ENCODE data around the gene NCAPG2. TPM values are rescaled to one million over a fixed set of nuclear protein-coding genes. Genes with fewer than 3 reads are reported as not detected.

The NCAPG2 gene
- polyA plus RNA-seq, 1 of the 3 experiments (the other 2 are of a cell fraction) = 25.0 TPM

GRCh38 chr7:158685693-158686092 is 18.9 kb downstream of the NCAPG2 start:
- 94% methylated on average over 4 of the region's 4 CpGs for WGBS (ENCODE audit: low lambda C conversion rate)

GRCh38 chr7:158684329-158684728 is 20.3 kb downstream of the NCAPG2 start:
- peaks cover 7% of the 10 kb centered on the region; the same call in 1 of the 2 replicates for H3K79me2 ChIP-seq (ENCODE audit: insufficient read depth)
- no peaks in the 10 kb centered on the region for H4K20me1 ChIP-seq (ENCODE audit: insufficient read depth)
- no peaks in the 10 kb centered on the region for H3K9me2 ChIP-seq
- WGBS (ENCODE audit: low lambda C conversion rate) = 87% methylated on average over 1 of the region's 1 CpG
- peak overlapping the region; percentile 12 to 29; a peak in 3 of 4 replicates for H3K27ac ChIP-seq (ENCODE audit: low read depth in 2 of 2, low read length in 1 of 2)
- H3F3A ChIP-seq (replicated peaks; ENCODE audit: insufficient read depth) = peaks cover 6% of the 10 kb centered on the region
- H2AFZ ChIP-seq (ENCODE audit: low read depth) = no peak overlapping the region
- DNase-seq = no peak
- ChIA-PET CTCF (no interaction called here), POLR2A (no interaction called here)
- no peak overlapping the region for H3K9ac ChIP-seq
- H3K36me3 ChIP-seq (replicated peaks in 1 of 2; ENCODE audit: control insufficient read depth in 1 of 2, insufficient read depth in 2 of 2, low read length in 1 of 2) = peaks cover 41 to 68% of the 10 kb centered on the region in 2 experiments
- no peaks in the 10 kb centered on the region for H3K9me3 ChIP-seq
- H3K27me3 ChIP-seq (ENCODE audit: insufficient read depth) = no peaks in the 10 kb centered on the region
- H3K4me3 ChIP-seq (ENCODE audit: low read depth in 2 of 2, low read length in 1 of 2) = no peak overlapping the region
- peaks cover 12 to 19% of the 10 kb centered on the region in 2 experiments; a peak in 3 of 4 replicates for H3K4me1 ChIP-seq (ENCODE audit: control insufficient read depth in 1 of 2, insufficient read depth in 2 of 2, low read depth in 1 of 2, low read length in 1 of 2)
- peak overlapping the region; percentile 34 for H3K4me2 ChIP-seq
- TF ChIP-seq TEAD4 (IDR thresholded peaks at IDR 0.05; ENCODE audit: borderline replicate concordance, insufficient read depth) (peak; percentile 64; the same call in 1 of the 2 replicates), RCOR1 (IDR thresholded peaks at IDR 0.05; ENCODE audit: low read length) (no peak), ZBTB33 (IDR thresholded peaks at IDR 0.05; ENCODE audit: borderline replicate concordance, low read depth) (no peak), JUND (IDR thresholded peaks at IDR 0.05) (peak; percentile 28; the same call in 1 of the 2 replicates), RAD21 (IDR thresholded peaks at IDR 0.05; ENCODE audit: low read length) (no peak), SMC3 (IDR thresholded peaks at IDR 0.05; ENCODE audit: low read depth, low read length) (no peak), REST (IDR thresholded peaks at IDR 0.05; ENCODE audit: low read depth, low read length) (no peak), GATA2 (CRISPR knock-in tag; IDR thresholded peaks at IDR 0.05) (no peak), TCF12 (IDR thresholded peaks at IDR 0.05) (peak; percentile 44), FOXM1 (IDR thresholded peaks at IDR 0.05; ENCODE audit: low read depth) (no peak), USF2 (IDR thresholded peaks at IDR 0.05; ENCODE audit: borderline replicate concordance, low read depth, low read length) (no peak), SIN3A (IDR thresholded peaks at IDR 0.05; ENCODE audit: borderline replicate concordance, low read depth, low read length) (no peak)

More at GRCh38 chr7:158685693-158686092, 18.9 kb downstream of the NCAPG2 start:
- Histone ChIP-seq H3K9me2 (no peaks in the 10 kb centered on the region), H3F3A (replicated peaks; ENCODE audit: insufficient read depth) (peaks cover 6% of the 10 kb centered on the region), H3K27ac (ENCODE audit: low read depth in 2 of 2, low read length in 1 of 2) (no peak overlapping the region; a peak in 1 of 4 replicates), H3K9ac (no peak overlapping the region), H3K27me3 (ENCODE audit: insufficient read depth) (no peaks in the 10 kb centered on the region), H3K4me2 (no peak overlapping the region), H2AFZ (ENCODE audit: low read depth) (no peak overlapping the region), H3K79me2 (ENCODE audit: insufficient read depth) (peaks cover 7% of the 10 kb centered on the region; the same call in 1 of the 2 replicates), H3K9me3 (no peaks in the 10 kb centered on the region), H4K20me1 (ENCODE audit: insufficient read depth) (no peaks in the 10 kb centered on the region), H3K4me1 (ENCODE audit: control insufficient read depth in 1 of 2, insufficient read depth in 2 of 2, low read depth in 1 of 2, low read length in 1 of 2) (peaks cover 9 to 19% of the 10 kb centered on the region in 2 experiments; a peak in 3 of 4 replicates), H3K36me3 (replicated peaks in 1 of 2; ENCODE audit: control insufficient read depth in 1 of 2, insufficient read depth in 2 of 2, low read length in 1 of 2) (peaks cover 49 to 65% of the 10 kb centered on the region in 2 experiments), H3K4me3 (ENCODE audit: low read depth in 2 of 2, low read length in 1 of 2) (no peak overlapping the region)
- no peak for TF ChIP-seq CTCF (IDR thresholded peaks at IDR 0.05)
- TF ChIP-seq MAX (IDR thresholded peaks at IDR 0.05; ENCODE audit: low read depth) = 0 out of 2 replicates have a peak, but pooled peaks have one; percentile 61
- no peak for TF ChIP-seq CHD2 (IDR thresholded peaks at IDR 0.05; ENCODE audit: low read length, partially characterized antibody)
- peak; percentile 33; the same call in 1 of the 2 replicates for TF ChIP-seq NFIC (IDR thresholded peaks at IDR 0.05; ENCODE audit: borderline replicate concordance)
- CTCF ChIA-PET = interaction anchor here (1.2 to 2.1 kb wide), 2 partner anchors 190 to 292 kb away, joined by 3 to 7 read pairs; no protein-coding TSS in a partner anchor
- POLR2A ChIA-PET = no interaction called here
- DNase-seq = no peak

Data from SK-N-SH (cell line).